H1 (cell line): ENCODE results near the gene TTC29. TPM values are rescaled to one million over a fixed set of nuclear protein-coding genes. Genes with fewer than 3 reads are reported as not detected.

ENCODE experiments used
- CHD7 ChIP-seq: fragments of 300-600 bp; sonication (generic); IDR thresholded peaks from 2 replicates; pipeline ENCODE4 v1.7.1; 2012; ENCODE audit warnings: low read length, moderate library complexity, mild to moderate bottlenecking, inconsistent platforms; ENCODE audit not compliant: insufficient replicate concordance
- CTBP2 ChIP-seq: IDR thresholded peaks from 2 replicates; pipeline ENCODE4 v1.7.0; 2011; ENCODE audit warnings: borderline replicate concordance, mild to moderate bottlenecking, moderate library complexity, mixed read lengths, low read length; ENCODE audit not compliant: insufficient read depth, insufficient read length
- RAD21 ChIP-seq, 2 experiments: IDR thresholded peaks in 1 of 2; conservative IDR thresholded peaks in 1 of 2; 2 replicates each; pipeline ENCODE4 v1.6.1; 2011; ENCODE audit warnings: low read depth in 2 of 2, low read length in 2 of 2, improper control_type of control experiment in 1 of 2, inconsistent platforms in 1 of 2, mild to moderate bottlenecking in 1 of 2, moderate library complexity in 1 of 2
- TEAD4 ChIP-seq: IDR thresholded peaks from 2 replicates; pipeline ENCODE4 v1.6.1; 2012; ENCODE audit warnings: low read depth, low read length, inconsistent platforms, mixed read lengths
- USF2 ChIP-seq: IDR thresholded peaks from 2 replicates; pipeline ENCODE4 v1.6.1; 2011; ENCODE audit warnings: low read length, improper control_type of control experiment
- polyA plus RNA-seq, 7 experiments: library from polyadenylated mRNA; depleted of rRNA in 3 of 7; stranded (reverse) in 5 of 7; unstranded in 2 of 7; fragments of >200 nt in 5 of 7; fragments of 200-250 nt in 2 of 7; gene quantifications; 1 replicate in 5 of 7; 2 replicates in 1 of 7; 4 replicates in 1 of 7; pipeline versions ENCODE4 v1.2.1 to v1.2.3, GENCODE V29; 2011 to 2013; ENCODE audit warnings: missing spikeins in 2 of 7, mixed read lengths in 2 of 7
- total RNA-seq: library from RNA; stranded (reverse); fragmentation: NEBNext Ultra II Directional; extraction: Animal tissue kit (Norgen Biotek cat#: 25700); gene quantifications from 2 replicates; pipeline ENCODE4 v1.2.1, GENCODE V29; 2021

TTC29 gene
- total and polyA plus RNA-seq, 2 of the 8 experiments (the other 6 are each of a cell fraction or from before 2014, with no cell fraction given) = 0.28 TPM; not detected in 1

- TF ChIP-seq USF2 (no peak), RAD21 (IDR thresholded peaks at IDR 0.05 in 1 of 2, conservative IDR thresholded peaks at IDR 0.05 in 1 of 2; ENCODE audit: low read depth in 2 of 2, low read length in 2 of 2) (no peak), TEAD4 (no peak), CTBP2 (no peak), CHD7 (no peak)
- TF ChIP-seq, all 59 proteins: peak for 0
Observed at GRCh38 chr4:146763560-146763959, 182.1 kb downstream of the TTC29 start (continued).
